Panc1 (cell line): ENCODE results near the gene PLXNB1. TPM values are rescaled to one million over a fixed set of nuclear protein-coding genes. Genes with fewer than 3 reads are reported as not detected.

ENCODE experiments used
- ATAC-seq: fragments of 200-7000 bp; cut with Tn5 transposase; 2 replicates; pipeline ENCODE4 v1.9.1; 2020; ENCODE audit warnings: mild to moderate bottlenecking, moderate library complexity
- BruUV-seq: library from RNA; stranded (reverse); fragments of 400-500 nt; replicated peaks from 2 replicates; lab custom pipeline; 2021; lab: Mats Ljungman, UMichigan
- CTCF ChIA-PET: fragments of 300-600 bp; sonication (Branson Sonifier 250); formaldehyde crosslinking; loops from one replicate; lab custom pipeline; 2022; ENCODE audit warnings: antibody characterized with exemption; lab: Charles Lee
- POLR2A ChIA-PET: fragments of 300-600 bp; sonication (Branson Sonifier 250); formaldehyde crosslinking; loops from one replicate; lab custom pipeline; 2022; ENCODE audit warnings: antibody characterized with exemption; lab: Charles Lee
- DNase-seq: peaks from one replicate; pipeline ENCODE4 v3.0.0-alpha.2; 2010; ENCODE audit warnings: low read depth, low spot score
- H3K27ac ChIP-seq: 2 replicates; pipeline ENCODE4 v1.5.1; 2011; ENCODE audit warnings: mild to moderate bottlenecking, low read length, inconsistent platforms
- H3K27me3 ChIP-seq: fragments of 200-500 bp; sonication (Bioruptor generic); 2 replicates; pipeline ENCODE4 v1.6.0; 2014; ENCODE audit warnings: low read length, inconsistent platforms; ENCODE audit not compliant: control insufficient read depth, insufficient read depth
- H3K36me3 ChIP-seq: fragments of 200-500 bp; sonication (Bioruptor generic); 2 replicates; pipeline ENCODE4 v1.5.1; 2014; ENCODE audit warnings: inconsistent platforms, mild to moderate bottlenecking, low read length, moderate library complexity; ENCODE audit not compliant: control insufficient read depth, insufficient read depth
- H3K4me1 ChIP-seq: 2 replicates; pipeline ENCODE4 v1.5.1; 2011; ENCODE audit warnings: inconsistent platforms, mild to moderate bottlenecking, low read length, moderate library complexity; ENCODE audit not compliant: control insufficient read depth, insufficient read depth
- H3K4me3 ChIP-seq, 2 experiments: 2 replicates each; pipeline ENCODE4 v1.5.1; 2011 to 2012; ENCODE audit warnings: low read depth in 2 of 2, low read length in 2 of 2, mild to moderate bottlenecking in 2 of 2, inconsistent platforms in 1 of 2, moderate library complexity in 1 of 2
- H3K9me3 ChIP-seq: fragments of 200-500 bp; sonication (Bioruptor generic); 2 replicates; pipeline ENCODE4 v1.5.1; 2014; ENCODE audit warnings: low read depth, mild to moderate bottlenecking, inconsistent platforms, low read length, moderate library complexity; ENCODE audit not compliant: control insufficient read depth, insufficient read depth
- CTCF ChIP-seq: fragments of 450-650 bp; IDR thresholded peaks from 2 replicates; pipeline ENCODE4 v1.5.1; 2017; ENCODE audit warnings: mild to moderate bottlenecking
- POLR2AphosphoS5 ChIP-seq: IDR thresholded peaks from 2 replicates; pipeline ENCODE4 v1.6.1; 2012; ENCODE audit warnings: mild to moderate bottlenecking, low read depth, low read length, moderate library complexity
- REST ChIP-seq, 2 experiments: IDR thresholded peaks; 2 replicates each; pipeline ENCODE4 v1.6.1; 2011 to 2012; ENCODE audit warnings: low read depth in 2 of 2, control low read depth in 1 of 2, low read length in 1 of 2, mild to moderate bottlenecking in 1 of 2, moderate library complexity in 1 of 2; ENCODE audit not compliant: insufficient read depth in 1 of 2
- SIN3A ChIP-seq: IDR thresholded peaks from 2 replicates; pipeline ENCODE4 v1.6.1; 2012; ENCODE audit warnings: low read depth, mild to moderate bottlenecking, low read length, moderate library complexity, borderline replicate concordance; ENCODE audit not compliant: insufficient read depth
- TCF7L2 ChIP-seq: IDR thresholded peaks from 2 replicates; pipeline ENCODE4 v1.6.1; 2011; ENCODE audit warnings: mild to moderate bottlenecking, low read depth, low read length, inconsistent platforms
- in situ Hi-C: cut with HindIII; loops from 2 replicates; pipeline ENCODE4 v1.10.0; 2016; ENCODE audit warnings: low sequenced_read_pairs, low pct_unique_long_range_greater_than_20kb
- intact Hi-C: fragments of 100-400 bp; cut with micrococcal nuclease; formaldehyde crosslinking; loops from one replicate; pipeline ENCODE4 v1.10.0; 2022; ENCODE audit not compliant: unreplicated experiment
- total RNA-seq: library from RNA; stranded (reverse); gene quantifications from one replicate; pipeline ENCODE4 v1.2.1, GENCODE V29; 2021; ENCODE audit not compliant: unreplicated experiment

PLXNB1 gene
- total RNA-seq, 1 experiment from 2014 or later, result 22.8 TPM

GRCh38 chr3:48426401-48426909 lies 3.4 kb downstream of the PLXNB1 start:
- DNase-seq (no peak), ATAC-seq (no peak)
- Histone ChIP-seq H3K9me3 (no peaks in the 10 kb centered on the region), H3K36me3 (no peaks in the 10 kb centered on the region), H3K27ac (no peak overlapping the region), H3K27me3 (no peaks in the 10 kb centered on the region), H3K4me3 (no peak overlapping the region), H3K4me1 (peaks cover 4% of the 10 kb centered on the region; the same call in 1 of the 2 replicates)
- ChIA-PET POLR2A (interaction anchor here (0.6 kb wide), 1 partner anchor 1766 kb away, joined by 5 read pairs; no protein-coding TSS in a partner anchor), CTCF (interaction anchor here (1.2 kb wide), 1 partner anchor 10 kb away, joined by 4 read pairs; no protein-coding TSS in a partner anchor)
- no TSS peak for BruUV-seq
- intact Hi-C loops, result no loop called here
- in situ Hi-C loops, result no loop called here
- TF ChIP-seq TCF7L2 (no peak), POLR2AphosphoS5 (no peak), SIN3A (no peak), CTCF (no peak), REST (IDR thresholded peaks at IDR 0.05; ENCODE audit: insufficient read depth in 1 of 2, low read depth in 2 of 2, low read length in 1 of 2) (no peak)

- H3K9me3 ChIP-seq, result no peaks in the 10 kb centered on the region
- in situ Hi-C loops, result no loop called here
- BruUV-seq, result no TSS peak
- no peak overlapping the region for H3K27ac ChIP-seq
- no peak overlapping the region for H3K4me3 ChIP-seq
- H3K4me1 ChIP-seq, result peaks cover 4% of the 10 kb centered on the region; the same call in 1 of the 2 replicates
- H3K36me3 ChIP-seq, result no peaks in the 10 kb centered on the region
- CTCF ChIA-PET, result interaction anchor here (1.2 kb wide), 1 partner anchor 11 kb away, joined by 4 read pairs; no protein-coding TSS in a partner anchor
- DNase-seq (no peak), ATAC-seq (no peak)
- POLR2A ChIA-PET, result no interaction called here
- TF ChIP-seq CTCF (no peak), TCF7L2 (no peak), SIN3A (no peak)
- H3K27me3 ChIP-seq, result no peaks in the 10 kb centered on the region
- intact Hi-C loops, result no loop called here
Observed at GRCh38 chr3:48425281-48425812, 4.5 kb downstream of the PLXNB1 start.
